Hematopoietic multipotent progenitor cell treated with erythropoietin and hydrocortisone succinate and interleukin-3 and kit ligand, for 17 days (in vitro differentiated cells): ENCODE data around the gene ZC3H8.

Experiments used
- DNase-seq: peaks from one replicate; pipeline ENCODE4 v3.0.0-alpha.2; 2015; ENCODE audit warnings: low spot score

ZC3H8 gene

DNA sequence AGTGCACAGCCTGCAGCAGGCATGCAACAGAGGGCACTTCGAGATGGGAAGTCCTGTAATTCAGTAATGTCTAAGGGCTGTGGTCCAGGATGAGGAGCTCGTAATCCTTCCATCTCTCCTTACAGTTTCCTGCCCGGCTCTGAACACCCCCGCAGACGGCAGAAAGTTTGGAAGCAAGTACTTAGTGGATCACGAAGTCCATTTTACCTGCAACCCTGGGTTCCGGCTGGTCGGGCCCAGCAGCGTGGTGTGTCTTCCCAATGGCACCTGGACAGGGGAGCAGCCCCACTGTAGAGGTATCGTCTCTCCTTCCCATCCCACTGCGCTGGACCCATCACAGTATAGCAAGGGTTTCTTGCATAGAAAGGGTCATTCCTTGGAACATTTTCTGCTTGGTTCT, 90.0 kb downstream of the ZC3H8 start:
- DNase-seq: no peak

DNA sequence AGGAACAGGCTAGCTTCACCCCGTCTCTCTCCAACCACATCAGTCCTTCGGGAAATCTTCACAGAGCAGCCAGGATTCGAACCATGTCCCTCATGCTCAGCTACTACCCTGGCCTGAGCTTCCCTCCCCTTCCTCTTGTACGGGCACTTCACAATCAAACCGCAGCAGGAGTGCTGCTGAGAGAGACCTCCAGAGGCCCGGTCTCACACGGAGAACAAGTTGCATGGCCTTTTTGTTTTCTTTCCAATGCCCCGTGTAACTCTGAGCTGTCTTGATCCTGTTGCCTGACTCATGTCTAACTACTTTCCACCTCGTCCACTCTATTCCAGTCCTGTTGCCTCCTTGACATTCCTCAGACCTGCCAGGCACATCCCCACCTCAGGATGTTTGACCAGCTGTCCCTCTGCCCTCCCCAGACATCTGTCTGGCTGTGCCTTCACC, 91.3 kb downstream of the ZC3H8 start:
- DNase-seq: no peak

DNA sequence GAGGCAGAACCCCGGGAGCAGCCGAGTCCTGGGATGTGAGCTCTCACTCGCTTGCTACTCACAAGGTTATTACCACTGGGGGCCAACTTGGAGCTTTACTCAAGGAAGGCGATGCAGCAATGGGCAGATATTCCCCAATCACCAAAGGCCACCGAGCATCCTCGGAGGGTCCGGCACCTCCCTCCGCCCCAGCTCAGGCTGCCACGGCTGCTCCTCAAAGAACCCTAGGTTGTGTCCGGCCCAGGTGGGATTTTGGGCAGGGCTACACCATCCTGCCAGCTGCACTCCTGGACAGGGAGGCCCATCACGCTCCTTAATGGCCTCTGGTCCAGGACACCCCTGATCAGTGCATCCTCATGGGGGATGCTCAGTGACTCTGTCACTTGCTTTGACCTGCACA, 91.9 kb downstream of the ZC3H8 start:
- DNase-seq: no peak

DNA sequence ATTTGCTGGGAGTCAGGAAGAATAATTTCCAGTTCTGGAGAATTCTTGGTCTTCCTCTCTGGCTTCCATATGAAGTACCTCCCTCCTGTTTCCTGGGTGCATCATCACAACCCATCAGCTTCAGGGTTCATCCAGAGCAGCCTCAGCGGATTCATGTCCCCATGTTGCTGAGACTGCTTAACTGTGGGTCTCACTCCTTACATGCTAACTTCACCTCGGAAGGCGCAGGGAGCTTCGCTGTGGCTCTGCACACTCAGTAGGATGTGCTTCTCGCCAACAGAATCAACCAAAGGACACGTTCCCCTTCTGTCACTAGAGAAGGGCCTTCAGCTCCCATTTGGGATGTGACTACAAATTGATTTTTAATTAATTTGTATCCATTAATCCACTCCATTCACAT, 92.5 kb downstream of the ZC3H8 start:
- DNase-seq: no peak
